Heart right ventricle (tissue), 16 donors: ENCODE results near the gene JRKL. TPM values are rescaled to one million over a fixed set of nuclear protein-coding genes. Genes with fewer than 3 reads are reported as not detected.

ENCODE experiments used
- ATAC-seq, 8 donors: fragments of 200-7000 bp; cut with Tn5 transposase; one replicate each; pipeline ENCODE4 v1.9.1; 2020; ENCODE audit warnings: mild to moderate bottlenecking in 8 of 8, moderate library complexity in 8 of 8, moderate number of reproducible peaks in 1 of 8
- DNase-seq, 2 donors: peaks; one replicate each; pipeline ENCODE4 v3.0.0-alpha.2; 2020
- H3K27ac ChIP-seq, 10 donors: fragments of 200-600 bp; sonication (generic) in 2 of 10; one replicate each; pipeline versions ENCODE4 v1.5.0 to v1.8.0; 2020 to 2022; ENCODE audit warnings: mild to moderate bottlenecking in 3 of 10
- H3K27me3 ChIP-seq, 7 donors: fragments of 200-600 bp; one replicate each; pipeline ENCODE4 v1.8.0; 2021 to 2022; ENCODE audit warnings: mild to moderate bottlenecking in 2 of 7
- H3K36me3 ChIP-seq, 9 donors: fragments of 200-600 bp; sonication (generic) in 1 of 9; one replicate each; pipeline versions ENCODE4 v1.5.0 to v1.8.0; 2020 to 2022; ENCODE audit warnings: mild to moderate bottlenecking in 2 of 9
- H3K4me1 ChIP-seq, 9 donors: fragments of 200-600 bp; sonication (generic) in 1 of 9; one replicate each; pipeline versions ENCODE4 v1.5.0 to v1.8.0; 2020 to 2022; ENCODE audit warnings: mild to moderate bottlenecking in 4 of 9
- H3K4me3 ChIP-seq, 10 donors: fragments of 200-600 bp; sonication (generic) in 2 of 10; one replicate each; pipeline versions ENCODE4 v1.5.0 to v1.8.0; 2020 to 2022; ENCODE audit warnings: mild to moderate bottlenecking in 7 of 10, moderate library complexity in 2 of 10
- H3K9me3 ChIP-seq, 11 donors: fragments of 200-600 bp in 10 of 11; sonication (generic) in 2 of 11; one replicate each; pipeline versions ENCODE4 v1.5.0 to v1.8.0; 2013 to 2022; ENCODE audit warnings: mild to moderate bottlenecking in 2 of 11, control low read depth in 1 of 11, moderate library complexity in 1 of 11
- CTCF ChIP-seq, 9 donors: fragments of 200-600 bp; sonication (generic) in 2 of 9; IDR thresholded peaks; one replicate each; pipeline versions ENCODE4 v1.5.0 to v1.8.0; 2021 to 2022; ENCODE audit warnings: antibody characterized with exemption in 9 of 9, mild to moderate bottlenecking in 5 of 9, moderate library complexity in 1 of 9
- WGBS, 2 donors: extraction: QIAGEN DNeasy Blood & Tissue Kit; methylation state at CpG; one replicate each; pipeline ENCODE4 v1.1.7; 2013; ENCODE audit warnings: inconsistent platforms in 1 of 2; 5-methylcytosine and 5-hydroxymethylcytosine counted together
- intact Hi-C, 10 donors: fragments of 100-400 bp; cut with DNase I; formaldehyde crosslinking; loops; one replicate each; pipeline versions ENCODE4 v1.11.1 to v1.14.2; 2022
- polyA plus RNA-seq, 2 donors: library from polyadenylated mRNA; stranded (reverse); fragments of 200-250 nt; gene quantifications; one replicate each; pipeline ENCODE4 v1.2.3, GENCODE V29; 2013
- total RNA-seq, 10 donors: library from RNA; stranded (reverse); fragmentation: NEBNext Ultra II Directional in 3 of 10; extraction: Animal tissue kit (Norgen Biotek cat#: 25700) in 3 of 10; gene quantifications; one replicate each; pipeline versions ENCODE4 v1.2.1 to v1.2.4, GENCODE V29; 2021 to 2023
- donor health status: Arrhythmogenic right ventricular cardiomyopathy.
- donor health status: ischemic (EF 13 %, LVEDD 7.1; RV severe dilation, severe dysfunction).
- donor health status: healthy with polysubstance abuse.
- donor health status: DM: no; HTN: yes; CAD: no.
- donor health status: DM: no; HTN: no; CAD: no.
- donor health status: ischemic (EF 25% LVEDD 6.9; RV normal size, moderate dysfunction).
- donor health status: ischemic (EF 25% LVEDD 5.7; RV mildly dilated, moderate dysfunction).
- donor health status: healthy.
- donor health status: DM: yes; HTN: yes; CAD: no.
- donor health status: Ischemic cardiomyopathy.
- donor health status: ischemic (EF 35%, LVEDD 5.7; RV mildly dilated, moderate dysfunction).
- donor health status: nonischemic (EF 11% LVEDD 7.7; RV severe dilation, severe dysfunction).
- donor health status: DM: yes; HTN: yes; CAD: no.
- donor health status: PGD.
- donor health status: ischemic (EF 29% LVEDD 5.4; RV normal size, mild dysfunction).
- donor health status: nonischemic (EF 23%, LVEDD 6.1; RV moderate dilation, normal function).

The JRKL gene
- total and polyA plus RNA-seq, 12 donors = 3.4 to 7.5 (median 5.9) TPM

GRCh38 chr11:96358321-96358720 lies 31.5 kb upstream of the JRKL start:
- DNase-seq = no peak
- Histone ChIP-seq H3K27ac (no peak overlapping the region), H3K27me3 (no peaks in the 10 kb centered on the region), H3K4me1 (no peaks in the 10 kb centered on the region), H3K9me3 (no peaks in the 10 kb centered on the region), H3K4me3 (no peak overlapping the region), H3K36me3 (peaks cover 0 to 93% (median 25%) of the 10 kb centered on the region in 9 donors)
- WGBS, 2 donors = 91 to 93% methylated on average over 3 of the region's 3 CpGs
- no peak for TF ChIP-seq CTCF (IDR thresholded peaks at IDR 0.05)
- no peak for ATAC-seq
- intact Hi-C loops = loop anchor here in 2 of 10 donors (10.0 kb wide), 2 partner anchors 324 to 524 kb away; no protein-coding TSS in a partner anchor

- WGBS, 2 donors = 70 to 72% methylated on average over 2 of the region's 2 CpGs
- no peak overlapping the region for H3K27ac ChIP-seq
- TF ChIP-seq CTCF (IDR thresholded peaks at IDR 0.05) = no peak
- intact Hi-C loops = no loop called here
- H3K9me3 ChIP-seq = no peaks in the 10 kb centered on the region
- H3K36me3 ChIP-seq = peaks cover 0 to 93% (median 22%) of the 10 kb centered on the region in 9 donors
- DNase-seq (no peak), ATAC-seq (no peak)
- no peak overlapping the region for H3K4me3 ChIP-seq
- H3K4me1 ChIP-seq = no peaks in the 10 kb centered on the region
- H3K27me3 ChIP-seq = no peaks in the 10 kb centered on the region
Measured at GRCh38 chr11:96361778-96362177, 28.0 kb upstream of the JRKL start.

- no peak for ATAC-seq
- WGBS, 2 donors = 83 to 89% methylated on average over 1 of the region's 1 CpG
- H3K4me3 ChIP-seq = no peak overlapping the region
- no peak overlapping the region for H3K27ac ChIP-seq
- no peak for DNase-seq
- no peak for TF ChIP-seq CTCF (IDR thresholded peaks at IDR 0.05)
- H3K27me3 ChIP-seq = no peaks in the 10 kb centered on the region
- peaks cover 0 to 100% (median 27%) of the 10 kb centered on the region in 9 donors for H3K36me3 ChIP-seq
- intact Hi-C loops = no loop called here
- H3K4me1 ChIP-seq = no peaks in the 10 kb centered on the region
- peaks cover 0 to 14% (median 0%) of the 10 kb centered on the region in 11 donors for H3K9me3 ChIP-seq
Measured at GRCh38 chr11:96365493-96365892, 24.3 kb upstream of the JRKL start.

GRCh38 chr11:96366024-96366423 lies 23.8 kb upstream of the JRKL start:
- intact Hi-C loops = no loop called here
- Histone ChIP-seq H3K4me3 (no peak overlapping the region), H3K27ac (no peak overlapping the region), H3K36me3 (peaks cover 0 to 100% (median 29%) of the 10 kb centered on the region in 9 donors), H3K9me3 (peaks cover 0 to 14% (median 0%) of the 10 kb centered on the region in 11 donors), H3K27me3 (no peaks in the 10 kb centered on the region), H3K4me1 (no peaks in the 10 kb centered on the region)
- DNase-seq (no peak), ATAC-seq (no peak)
- WGBS, 2 donors = 87 to 97% methylated on average over 1 of the region's 1 CpG
- no peak for TF ChIP-seq CTCF (IDR thresholded peaks at IDR 0.05)
